Astrocyte of the cerebellum (primary cell): ENCODE results near the gene GPAT3.
"Not testable (repeated sequence)": the region's sequence is repeated elsewhere in the genome, so short reads cannot be mapped to it uniquely, and the experiment has no call there.

Source experiments
- DNase-seq: peaks from one replicate; pipeline ENCODE4 v3.0.0-alpha.2; 2011; ENCODE audit warnings: low read depth
- H3K4me3 ChIP-seq: 2 replicates; pipeline ENCODE4 v1.5.1; 2011; ENCODE audit warnings: mild to moderate bottlenecking, low read depth, low read length, moderate library complexity
- in situ Hi-C: cut with HindIII; loops from 2 replicates; pipeline ENCODE4 v1.10.0; 2017; ENCODE audit warnings: low sequenced_read_pairs
- TF ChIP-seq, protein P1 (sequence below): IDR thresholded peaks from 2 replicates; pipeline ENCODE4 v1.5.1; 2012; ENCODE audit warnings: low read length, low read depth, moderate library complexity, mild to moderate bottlenecking; ENCODE audit errors: missing control alignments

GPAT3 gene

DNA sequence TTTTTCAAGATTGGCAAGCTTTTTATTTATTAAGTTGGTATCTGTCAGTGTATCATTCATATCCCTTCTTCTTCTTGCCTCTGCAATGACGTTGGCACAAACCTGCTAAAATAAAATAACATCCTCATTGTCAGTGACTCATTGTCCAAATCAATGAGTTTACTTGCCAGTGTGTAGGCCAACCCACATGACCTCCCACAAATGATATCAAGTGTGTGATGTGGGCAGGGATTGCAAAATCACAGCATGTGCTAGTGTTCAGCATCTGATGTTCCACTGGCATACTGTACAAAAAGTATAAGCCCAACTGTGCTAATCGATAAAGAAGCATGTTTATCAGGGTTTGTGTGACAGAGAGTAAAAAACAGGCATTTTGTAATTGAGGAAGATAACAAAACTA is 25.5 kb downstream of the GPAT3 start:
- TF ChIP-seq, protein P1, sequence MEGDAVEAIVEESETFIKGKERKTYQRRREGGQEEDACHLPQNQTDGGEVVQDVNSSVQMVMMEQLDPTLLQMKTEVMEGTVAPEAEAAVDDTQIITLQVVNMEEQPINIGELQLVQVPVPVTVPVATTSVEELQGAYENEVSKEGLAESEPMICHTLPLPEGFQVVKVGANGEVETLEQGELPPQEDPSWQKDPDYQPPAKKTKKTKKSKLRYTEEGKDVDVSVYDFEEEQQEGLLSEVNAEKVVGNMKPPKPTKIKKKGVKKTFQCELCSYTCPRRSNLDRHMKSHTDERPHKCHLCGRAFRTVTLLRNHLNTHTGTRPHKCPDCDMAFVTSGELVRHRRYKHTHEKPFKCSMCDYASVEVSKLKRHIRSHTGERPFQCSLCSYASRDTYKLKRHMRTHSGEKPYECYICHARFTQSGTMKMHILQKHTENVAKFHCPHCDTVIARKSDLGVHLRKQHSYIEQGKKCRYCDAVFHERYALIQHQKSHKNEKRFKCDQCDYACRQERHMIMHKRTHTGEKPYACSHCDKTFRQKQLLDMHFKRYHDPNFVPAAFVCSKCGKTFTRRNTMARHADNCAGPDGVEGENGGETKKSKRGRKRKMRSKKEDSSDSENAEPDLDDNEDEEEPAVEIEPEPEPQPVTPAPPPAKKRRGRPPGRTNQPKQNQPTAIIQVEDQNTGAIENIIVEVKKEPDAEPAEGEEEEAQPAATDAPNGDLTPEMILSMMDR: no peak
- in situ Hi-C loops: no loop called here
- H3K4me3 ChIP-seq: no peak overlapping the region
- DNase-seq: no peak

DNA sequence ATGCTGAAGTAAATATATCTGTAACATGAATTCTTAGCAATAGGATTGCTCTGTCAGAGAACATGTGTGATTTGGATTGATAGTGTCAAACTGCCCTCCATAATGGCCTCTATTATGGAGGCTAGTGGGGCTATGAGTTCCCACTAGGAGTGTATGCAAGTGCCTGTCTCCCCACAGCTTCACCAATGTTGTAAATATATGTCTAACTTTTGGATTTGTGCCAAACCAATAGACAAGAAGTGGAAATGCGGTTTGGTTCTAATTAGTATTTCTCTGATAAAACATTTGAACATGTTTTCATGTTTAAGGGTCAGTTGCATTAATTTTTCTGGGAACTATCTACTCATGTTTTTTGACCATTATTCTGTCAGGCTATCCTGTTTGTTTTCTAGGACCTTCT is 28.1 kb downstream of the GPAT3 start:
- no peak for DNase-seq
- in situ Hi-C loops: no loop called here
- no peak overlapping the region for H3K4me3 ChIP-seq
- TF ChIP-seq, protein P1: no peak

DNA sequence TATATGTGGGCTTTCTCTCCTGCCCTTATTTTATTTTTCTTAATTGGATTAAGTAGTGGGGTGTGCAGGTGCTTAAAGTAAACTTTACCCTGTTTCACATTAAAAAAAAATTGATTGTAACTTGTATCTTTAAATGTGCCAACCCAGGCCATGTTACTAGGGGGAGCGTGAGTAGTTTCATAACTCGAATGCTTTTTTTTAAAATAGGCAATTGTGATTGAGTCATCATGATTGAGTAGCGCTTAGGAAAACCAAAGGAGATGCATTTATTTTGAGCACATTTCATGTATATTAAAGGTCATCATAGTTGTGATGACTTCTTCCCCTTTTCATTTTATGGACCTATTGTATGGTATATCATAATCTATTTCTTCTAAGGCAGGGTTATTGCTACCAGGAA is 32.2 kb downstream of the GPAT3 start:
- in situ Hi-C loops: no loop called here
- TF ChIP-seq, protein P1: no peak
- no peak for DNase-seq
- no peak overlapping the region for H3K4me3 ChIP-seq

DNA sequence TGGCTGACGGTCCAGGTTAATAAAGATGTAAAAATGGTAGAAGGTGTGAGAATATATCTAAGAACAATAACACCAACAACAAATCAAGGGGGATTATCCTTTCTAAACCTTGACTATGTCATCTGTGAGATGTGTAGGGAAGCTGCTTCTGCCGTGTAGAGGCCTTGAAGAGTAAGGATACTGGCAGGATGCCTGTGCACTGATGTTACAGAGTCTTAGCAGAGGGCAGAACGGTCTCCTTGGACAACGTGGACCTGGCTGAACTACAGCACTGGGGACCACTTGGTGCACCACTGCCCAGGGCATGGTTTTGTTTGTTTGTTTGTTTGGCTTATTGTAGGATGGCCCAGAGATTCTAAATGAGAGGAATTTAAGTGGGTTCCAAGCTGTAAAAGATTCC is 33.5 kb downstream of the GPAT3 start:
- TF ChIP-seq, protein P1: no peak
- in situ Hi-C loops: no loop called here
- DNase-seq: no peak

DNA sequence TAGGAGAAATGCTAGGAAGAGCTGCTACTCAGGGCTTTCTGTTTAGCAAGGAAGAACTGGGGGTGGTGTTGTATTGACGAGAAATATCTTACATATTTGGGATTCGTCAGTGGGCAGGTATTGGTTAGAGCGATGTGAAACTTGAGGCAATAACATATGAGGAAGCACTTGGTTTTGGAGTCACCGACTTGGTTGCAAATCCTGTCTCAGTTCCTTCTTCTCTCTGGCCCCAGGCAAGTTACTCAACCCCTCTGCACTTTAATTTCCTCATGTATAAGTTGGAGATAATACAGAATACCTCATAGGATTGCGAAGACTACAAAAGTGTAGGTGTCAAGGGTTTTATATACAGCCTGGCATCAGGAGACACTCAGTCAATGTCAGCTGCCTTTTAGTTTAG is 34.1 kb downstream of the GPAT3 start:
- in situ Hi-C loops: no loop called here
- TF ChIP-seq, protein P1: no peak
- no peak overlapping the region for H3K4me3 ChIP-seq
- no peak for DNase-seq

More for the DNA sequence above, 33.5 kb downstream of the GPAT3 start:
- no peak overlapping the region for H3K4me3 ChIP-seq

DNA sequence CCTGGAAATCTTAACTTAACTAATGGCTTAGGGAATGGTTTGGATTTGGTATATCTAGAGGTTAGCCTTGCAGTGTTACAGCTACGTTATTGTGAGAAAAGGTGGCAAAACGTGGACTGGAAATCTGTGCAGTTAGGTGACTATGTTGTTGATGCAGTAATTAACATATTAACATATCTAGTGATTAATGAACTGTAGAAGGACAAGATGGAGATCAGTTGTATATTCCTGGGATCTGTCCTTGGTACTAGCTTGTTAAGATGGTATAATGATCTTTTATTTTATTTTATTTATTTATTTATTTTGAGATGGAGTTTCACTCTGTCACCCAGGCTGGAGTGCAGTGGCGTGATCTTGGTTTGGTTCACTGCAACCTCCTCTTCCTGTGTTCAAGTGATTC is 36.9 kb downstream of the GPAT3 start:
- no peak overlapping the region for H3K4me3 ChIP-seq
- in situ Hi-C loops: no loop called here
- no peak for DNase-seq
- TF ChIP-seq, protein P1: no peak

DNA sequence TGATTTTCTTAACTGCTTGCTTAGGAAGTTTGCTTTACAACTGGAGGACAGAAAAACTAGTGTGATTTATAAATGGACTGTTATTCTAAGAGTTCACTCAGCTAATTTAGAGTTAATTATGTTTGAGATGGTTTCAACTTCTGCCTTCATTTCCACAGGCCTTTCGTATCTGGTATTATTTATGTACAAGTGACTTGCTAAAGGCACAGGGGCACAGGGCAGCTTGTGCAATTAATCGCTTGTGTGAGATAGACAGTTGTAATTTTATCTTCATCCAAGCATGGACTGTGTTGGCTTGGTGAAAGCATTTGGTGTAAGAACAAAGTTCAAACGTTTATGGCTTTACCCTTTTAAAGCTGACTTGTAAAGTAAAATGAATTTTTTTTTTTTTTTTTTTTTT is 38.3 kb downstream of the GPAT3 start:
- DNase-seq: no peak
- TF ChIP-seq, protein P1: no peak
- in situ Hi-C loops: no loop called here
- H3K4me3 ChIP-seq: no peak overlapping the region

DNA sequence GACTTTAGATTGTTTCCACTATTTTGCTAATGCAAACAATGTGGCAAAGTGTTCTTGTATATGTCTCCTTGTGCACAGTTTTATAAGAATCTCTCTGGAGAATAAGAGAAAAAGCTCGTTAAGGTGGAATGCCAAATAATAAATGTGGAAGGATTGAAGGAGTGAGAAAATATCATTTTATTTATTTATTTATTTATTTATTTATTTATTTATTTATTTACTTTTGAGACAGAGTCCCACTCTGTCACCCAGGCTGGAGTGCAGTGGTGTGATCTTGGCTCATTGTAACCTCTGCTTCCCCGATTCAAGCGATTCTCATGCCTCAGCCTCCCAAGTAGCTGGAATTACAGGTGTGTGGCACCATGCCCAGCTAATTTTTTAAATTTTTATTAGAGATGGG is 40.3 kb downstream of the GPAT3 start:
- H3K4me3 ChIP-seq, in situ Hi-C loops, DNase-seq: not testable (repeated sequence)
